SK-N-MC (cell line): ENCODE measurements around the gene IRX5.

Source experiments
- EZH2 ChIP-seq: fragments of 200-600 bp; sonication (generic); IDR thresholded peaks from one replicate; pipeline ENCODE4 v1.6.1; 2017; ENCODE audit warnings: antibody characterized with exemption
- POLR2AphosphoS5 ChIP-seq: IDR thresholded peaks from 2 replicates; pipeline ENCODE4 v1.6.1; 2012; ENCODE audit warnings: mild to moderate bottlenecking, low read depth, low read length, borderline replicate concordance

DNA sequence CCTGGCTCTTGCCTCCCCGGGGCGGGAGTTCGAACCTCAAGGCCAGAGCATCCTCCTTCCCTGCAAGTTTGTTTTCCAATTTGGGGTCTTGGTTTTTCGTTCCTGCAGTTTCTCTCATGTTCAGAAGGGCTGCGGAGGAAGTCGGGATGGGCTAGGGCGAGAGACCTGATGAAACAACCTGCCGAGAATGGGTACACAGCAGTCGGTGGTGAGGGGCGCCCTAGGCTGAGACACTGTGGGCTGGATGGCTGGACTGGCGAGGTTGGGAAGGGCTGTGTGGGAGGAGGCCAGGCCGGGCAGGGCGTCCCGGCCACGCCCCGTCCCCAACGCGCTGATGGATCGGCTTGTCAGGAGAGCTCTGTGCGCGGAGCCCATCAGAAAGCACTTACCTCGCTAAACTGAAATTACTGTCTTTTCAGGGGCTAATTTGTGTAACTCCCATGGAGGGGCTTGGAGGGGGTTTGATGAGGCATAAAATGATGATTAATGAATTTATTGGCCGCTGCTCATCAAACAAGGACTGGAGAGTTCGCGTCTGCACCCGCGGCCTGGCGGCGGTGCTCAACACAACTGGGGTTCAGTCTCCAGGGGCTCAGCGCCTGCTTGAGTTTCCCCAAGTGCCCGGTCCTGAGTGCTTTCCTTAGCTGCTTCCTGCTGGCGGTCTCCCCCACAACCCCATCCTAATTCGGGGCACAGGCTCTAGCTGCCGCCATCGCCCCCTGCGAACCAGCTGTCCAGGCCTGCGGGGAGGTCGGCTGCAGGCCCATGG, 9.0 kb downstream of the IRX5 start:
- TF ChIP-seq POLR2AphosphoS5, result no peak
- no peak for TF ChIP-seq EZH2
